Right renal cortex interstitium (tissue), 3 donors: ENCODE results near the gene KAZN. TPM values are rescaled to one million over a fixed set of nuclear protein-coding genes. Genes with fewer than 3 reads are reported as not detected.

Source experiments
- DNase-seq, 3 donors: peaks; one replicate each; pipeline ENCODE4 v3.0.0-alpha.2; 2013; ENCODE audit warnings: low read depth in 3 of 3, low spot score in 2 of 3
- polyA plus RNA-seq, 3 donors: library from polyadenylated mRNA; unstranded; fragments of 120-200 nt; gene quantifications; one replicate each; pipeline ENCODE4 v1.2.1, GENCODE V29; 2013; ENCODE audit not compliant: insufficient read length in 3 of 3

Gene KAZN
- polyA plus RNA-seq, 3 donors, result 31.1 to 37.0 (median 31.5) TPM

DNA sequence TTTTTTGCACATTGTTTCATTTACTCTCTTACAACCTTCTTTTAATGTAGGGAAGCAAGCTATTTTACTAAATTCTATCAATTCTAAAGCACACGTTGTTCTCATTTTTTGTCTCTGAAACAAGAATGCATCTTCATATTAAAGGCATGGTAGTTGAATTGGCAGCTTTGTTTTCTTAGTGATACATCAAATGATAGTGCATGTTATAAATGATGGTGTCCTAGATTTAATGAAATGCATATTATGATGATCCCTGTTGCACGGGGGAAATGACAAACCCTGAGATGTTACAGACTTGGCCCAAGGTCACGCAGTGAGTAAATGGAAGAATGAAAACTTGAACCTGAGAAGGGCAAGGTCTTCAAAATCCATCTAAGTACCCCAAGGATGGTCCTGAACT lies 213.1 kb downstream of the KAZN start:
- DNase-seq, result no peak

DNA sequence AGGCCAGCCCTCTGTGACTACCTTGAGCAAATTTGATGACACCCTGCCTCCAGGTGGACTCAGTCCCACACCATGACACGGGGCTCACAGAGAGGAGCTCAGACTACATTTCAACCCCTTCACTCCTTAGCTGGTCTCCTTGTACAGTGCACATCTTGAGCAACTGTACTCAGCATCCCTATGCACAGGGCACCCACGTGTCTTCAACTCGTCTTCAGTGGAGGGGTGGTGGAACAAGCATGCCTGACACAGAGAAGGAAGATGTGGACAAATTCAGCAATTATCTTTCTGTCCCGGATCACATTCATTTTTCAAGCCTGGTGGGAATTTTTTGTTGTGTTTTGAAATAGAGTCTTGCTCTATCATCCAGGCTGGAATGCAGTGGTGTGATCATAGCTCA lies 213.7 kb downstream of the KAZN start:
- DNase-seq, result no peak

DNA sequence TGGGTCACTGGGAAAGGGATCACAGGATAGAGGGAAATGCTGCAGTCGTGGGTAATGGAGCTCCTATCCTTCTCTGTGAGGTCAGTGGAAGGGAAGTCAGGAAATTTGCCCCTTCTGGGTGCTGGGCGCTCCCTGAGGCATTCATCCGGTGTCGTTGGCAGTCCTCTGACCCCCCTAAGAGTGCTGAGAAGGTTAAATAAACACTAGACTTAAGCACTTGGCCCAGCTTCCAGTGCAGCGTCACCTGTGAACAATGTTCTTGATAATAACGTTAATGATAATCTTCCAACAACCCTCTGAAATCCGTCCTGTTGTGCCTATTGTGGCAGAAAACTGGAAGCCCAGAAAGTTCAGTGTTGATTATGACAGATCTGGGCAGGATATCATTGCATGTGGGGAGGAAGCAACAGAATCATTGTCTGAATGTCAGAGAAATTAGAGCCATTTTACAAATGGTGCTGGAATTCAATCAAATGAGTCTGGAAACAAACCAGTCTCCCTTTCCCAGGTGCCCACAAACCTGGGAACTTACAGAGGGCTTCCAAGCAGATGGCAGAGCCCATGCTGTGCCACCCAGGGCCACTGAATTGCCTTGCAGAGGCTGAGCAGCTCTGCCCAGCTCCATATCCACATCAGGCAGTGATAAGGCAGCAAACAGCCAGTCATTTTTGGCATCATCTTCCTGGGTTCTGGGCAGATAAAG lies 216.8 kb downstream of the KAZN start:
- no peak for DNase-seq

DNA sequence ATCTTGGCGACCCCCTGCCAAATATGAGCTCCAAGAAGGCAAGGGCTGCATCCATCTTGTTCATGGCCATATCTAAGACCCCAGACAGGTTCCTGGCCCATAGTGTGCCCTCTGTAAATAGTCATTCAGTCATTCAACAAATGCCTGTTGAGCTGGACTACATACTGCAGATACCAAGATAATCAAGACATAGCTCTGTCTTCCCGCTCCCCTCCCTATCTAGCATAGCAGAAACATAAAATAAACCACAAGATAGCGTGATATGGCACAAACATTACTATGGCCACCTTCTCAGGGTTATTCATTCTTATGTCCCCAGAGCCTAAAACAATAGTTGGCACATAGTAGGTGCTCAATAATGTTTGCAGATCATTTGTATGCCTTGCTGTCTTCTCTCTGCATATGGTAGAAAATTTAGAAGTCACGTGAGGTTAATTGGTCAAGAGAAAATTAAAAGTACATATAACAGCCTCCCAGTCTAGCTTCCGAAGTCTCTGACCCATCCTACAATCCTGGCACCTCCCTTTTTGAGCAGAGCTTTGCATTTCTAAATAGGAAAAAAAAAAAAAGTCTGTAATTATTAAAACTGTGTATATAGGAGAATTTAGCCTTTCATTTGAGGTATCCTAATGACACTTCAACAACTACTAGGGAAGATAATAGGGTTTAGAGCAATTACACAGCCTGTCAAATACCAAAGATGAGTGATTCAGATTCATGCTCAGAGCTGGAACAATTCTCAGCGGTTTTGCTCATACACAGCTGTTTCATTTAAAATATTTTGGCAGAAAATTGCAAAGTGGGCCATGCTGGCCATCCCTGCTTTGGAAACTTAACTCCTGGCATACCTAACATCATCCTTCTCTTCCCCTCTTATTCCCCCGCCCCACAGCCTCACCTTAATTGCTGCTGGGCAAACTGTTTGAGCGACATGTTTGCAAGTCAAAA lies 219.0 kb downstream of the KAZN start:
- no peak for DNase-seq

DNA sequence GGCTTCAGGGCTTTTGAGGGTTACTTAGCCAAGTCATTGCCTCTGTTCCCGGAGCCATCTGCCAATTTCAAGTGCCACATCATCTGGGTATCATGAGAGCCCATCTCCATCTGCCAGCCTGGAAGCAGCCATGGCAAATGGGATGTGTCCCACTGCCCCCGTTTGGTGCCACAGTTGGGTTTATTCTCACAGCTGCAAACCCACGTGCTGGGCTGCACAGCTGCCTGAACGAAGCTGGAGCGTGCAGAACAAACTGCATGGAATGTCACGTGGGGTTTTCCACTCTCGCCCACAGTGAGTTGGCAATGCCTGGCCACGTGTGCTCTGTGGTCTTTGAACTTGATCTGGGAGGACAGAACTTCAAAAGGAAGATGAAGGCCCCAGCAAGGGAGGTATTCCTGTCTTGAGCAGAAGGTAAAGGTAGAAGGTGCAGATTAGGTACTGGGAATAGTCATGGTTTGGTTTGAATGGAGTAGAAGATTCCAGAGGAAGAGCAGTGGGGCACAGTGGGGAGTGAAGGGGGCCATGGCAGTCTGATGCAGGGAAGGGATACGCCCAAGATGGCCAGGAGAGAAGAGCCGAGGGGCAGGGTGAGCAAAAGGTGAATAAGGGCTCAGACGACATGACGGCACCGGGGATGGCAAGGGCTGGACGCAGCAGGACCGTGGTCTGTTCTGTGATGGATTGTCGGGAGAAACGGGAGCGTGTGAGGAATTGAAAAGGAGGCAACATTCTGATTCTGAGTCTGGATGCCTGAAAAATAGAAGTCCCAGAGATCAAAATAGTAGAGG lies 222.0 kb downstream of the KAZN start:
- DNase-seq, result no peak

DNA sequence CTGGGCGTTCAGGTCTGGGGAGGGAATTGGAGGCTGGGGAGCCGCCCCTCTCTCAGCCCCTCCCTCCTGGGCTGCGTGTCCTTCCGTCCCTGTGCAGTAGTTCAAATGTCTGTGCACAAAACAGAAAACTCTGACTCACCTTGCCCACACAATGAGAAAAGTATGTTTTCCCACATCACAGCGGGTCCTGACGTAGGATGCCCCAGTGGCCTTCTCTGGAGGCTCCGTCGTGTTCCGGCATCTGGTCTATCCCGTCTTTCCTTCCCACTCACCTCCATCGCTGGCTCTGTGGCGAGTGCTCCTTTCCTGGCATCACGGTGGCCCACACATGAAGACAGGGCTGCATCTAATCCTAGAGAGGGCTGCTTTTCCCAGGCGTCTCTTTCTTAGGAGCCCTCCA lies 224.0 kb downstream of the KAZN start:
- no peak for DNase-seq

DNA sequence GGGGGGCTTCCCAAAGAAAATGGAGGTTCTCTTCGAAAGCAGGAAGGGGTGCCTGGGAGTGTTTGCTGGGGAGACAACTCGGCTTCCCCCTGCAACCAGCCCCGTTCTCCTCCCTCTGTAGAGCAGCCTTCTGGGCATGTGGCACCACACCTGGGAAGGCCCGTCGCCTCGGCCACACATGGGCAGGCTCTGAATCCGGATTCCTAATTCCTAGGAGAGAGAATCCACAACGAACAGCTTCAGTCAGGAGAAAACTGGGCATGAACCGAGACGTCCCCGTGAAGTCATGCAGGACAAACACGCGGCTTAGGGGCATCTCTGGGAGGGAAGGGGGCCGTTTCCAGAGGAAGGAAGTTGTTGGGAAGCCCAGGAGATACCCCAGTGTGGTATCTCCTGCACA lies 224.5 kb downstream of the KAZN start:
- no peak for DNase-seq

DNA sequence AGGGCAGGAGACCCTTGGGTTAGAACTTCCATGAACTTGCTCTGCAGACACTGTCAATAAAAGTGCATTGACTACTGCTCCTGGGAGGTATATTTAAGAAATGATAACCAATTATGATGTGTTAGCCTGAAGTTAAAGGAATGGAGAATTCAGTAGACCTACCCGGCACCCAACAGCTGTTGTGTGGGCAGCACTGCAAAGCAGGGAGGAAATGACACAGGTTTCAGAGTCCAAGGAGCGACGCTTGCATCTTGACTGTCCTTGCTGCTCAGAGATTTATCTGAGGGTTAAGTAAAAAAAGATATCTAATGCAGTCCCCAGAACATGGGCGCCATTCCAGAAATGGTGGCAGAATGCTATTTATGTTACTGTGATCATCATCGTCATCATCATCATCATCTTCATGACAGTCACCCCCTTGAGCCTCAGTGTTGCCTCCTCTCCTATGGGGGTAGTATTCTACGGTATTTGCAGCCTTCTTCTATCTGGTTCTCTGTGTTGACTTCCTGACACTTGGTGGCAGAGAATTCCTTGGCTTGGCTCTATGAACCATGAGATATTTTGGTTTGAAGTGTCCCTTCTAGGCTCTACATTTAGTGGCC lies 225.9 kb downstream of the KAZN start:
- DNase-seq, result no peak

DNA sequence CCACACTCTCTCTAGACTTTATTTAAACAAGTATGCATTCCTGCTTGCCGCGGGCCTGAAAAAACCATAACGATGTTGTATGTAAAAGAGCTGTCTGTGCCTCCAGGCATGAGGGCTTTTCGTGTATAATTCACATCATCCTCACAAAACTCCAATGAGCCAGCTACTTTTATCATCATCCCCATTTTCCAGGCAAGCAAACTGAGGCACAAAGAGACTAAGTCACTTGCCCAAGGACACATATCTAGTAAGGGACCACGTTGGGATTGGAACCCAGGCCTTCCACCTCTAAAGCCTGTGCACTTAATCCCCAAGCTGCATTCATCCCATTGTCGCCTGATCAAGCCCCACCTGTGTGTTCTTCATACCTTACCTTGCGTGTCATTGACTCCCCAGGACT lies 226.9 kb downstream of the KAZN start:
- DNase-seq, result no peak

DNA sequence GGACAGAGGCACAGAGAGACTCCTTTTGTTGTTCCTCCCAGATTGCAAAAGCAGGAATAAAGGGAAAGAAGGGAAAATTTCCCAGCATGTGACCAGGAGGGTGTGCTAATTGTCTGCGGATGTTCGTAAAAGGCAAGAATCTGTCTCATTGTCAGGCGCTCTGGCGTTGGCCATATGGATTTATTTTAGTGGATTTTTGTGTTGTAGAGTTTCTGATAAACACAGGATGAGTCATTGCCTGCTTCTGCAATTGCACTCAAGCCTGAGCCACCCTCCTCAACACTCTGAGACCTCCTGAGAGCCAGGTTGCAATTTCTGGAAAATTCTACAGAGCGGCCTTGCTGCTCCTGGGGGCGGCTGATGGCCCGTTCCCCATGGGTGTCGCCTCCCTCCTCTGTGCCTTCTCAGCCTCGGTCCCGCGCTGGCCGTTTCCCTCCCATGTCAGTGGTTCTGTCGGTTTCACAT lies 227.7 kb downstream of the KAZN start:
- DNase-seq, result no peak

DNA sequence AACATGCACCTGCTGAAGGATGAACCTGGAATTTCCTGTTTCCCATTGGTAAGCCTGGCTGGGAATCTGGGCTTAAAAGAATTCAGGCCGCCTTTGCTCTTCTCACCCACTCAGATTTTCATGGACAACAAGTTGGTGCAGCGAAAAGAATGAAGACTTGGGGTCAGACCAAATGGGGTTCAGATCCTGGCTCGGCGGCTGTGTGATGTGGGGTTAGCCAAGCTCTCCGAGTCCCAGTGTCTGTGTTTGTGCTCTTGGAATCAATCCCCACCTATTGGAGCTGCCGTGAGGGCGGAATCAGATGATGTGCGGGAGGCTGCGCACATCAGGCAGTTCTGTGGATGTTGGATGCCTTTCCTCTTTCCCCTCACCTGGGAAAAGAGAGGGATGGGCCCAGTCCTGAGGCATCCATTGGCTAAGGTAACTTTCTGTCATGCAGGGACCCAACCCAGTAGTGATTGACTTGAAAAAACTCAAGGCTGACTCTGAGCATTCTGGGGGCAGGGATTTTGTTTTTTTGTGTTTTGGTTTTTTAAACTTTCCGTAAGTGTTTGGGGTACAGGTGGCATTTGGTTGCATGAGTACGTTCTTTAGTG lies 228.3 kb downstream of the KAZN start:
- DNase-seq, result no peak

DNA sequence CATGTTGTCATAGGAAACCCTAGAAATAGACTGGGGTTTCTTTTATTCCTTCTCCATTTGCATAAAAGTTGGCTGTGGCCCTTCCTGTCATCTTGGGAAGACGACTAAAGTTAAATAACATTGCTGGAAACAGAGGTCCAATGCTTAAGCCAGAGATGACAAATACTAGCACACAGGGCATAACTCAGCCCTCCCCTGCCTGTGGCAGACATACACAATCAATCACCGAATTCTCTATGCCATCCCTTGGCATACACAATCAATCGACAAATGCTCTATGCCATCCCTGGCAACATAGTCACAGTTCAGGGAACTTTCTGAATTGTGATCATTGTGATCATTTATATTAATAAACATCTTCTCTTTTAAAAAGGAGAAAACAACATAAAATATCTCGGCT lies 229.4 kb downstream of the KAZN start:
- no peak for DNase-seq

DNA sequence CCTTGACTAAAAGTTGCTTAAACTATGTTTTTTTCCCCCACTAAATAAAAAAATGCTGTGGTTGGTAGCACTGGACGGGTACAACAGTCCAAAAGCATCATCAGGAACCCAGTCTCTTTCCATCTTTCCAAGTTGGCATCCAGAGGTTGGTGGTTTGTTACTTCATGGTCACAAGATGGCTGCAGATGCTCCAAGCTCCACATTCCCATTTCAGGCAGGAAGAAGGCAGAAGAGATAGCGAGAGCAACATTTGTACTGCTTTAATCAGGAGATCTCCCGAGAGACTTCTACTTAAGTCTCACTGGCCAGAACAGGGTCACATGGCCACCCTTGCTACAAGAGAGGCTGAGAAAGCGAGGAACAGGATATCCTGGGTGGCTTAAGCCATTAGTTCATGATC lies 230.2 kb downstream of the KAZN start:
- no peak for DNase-seq

DNA sequence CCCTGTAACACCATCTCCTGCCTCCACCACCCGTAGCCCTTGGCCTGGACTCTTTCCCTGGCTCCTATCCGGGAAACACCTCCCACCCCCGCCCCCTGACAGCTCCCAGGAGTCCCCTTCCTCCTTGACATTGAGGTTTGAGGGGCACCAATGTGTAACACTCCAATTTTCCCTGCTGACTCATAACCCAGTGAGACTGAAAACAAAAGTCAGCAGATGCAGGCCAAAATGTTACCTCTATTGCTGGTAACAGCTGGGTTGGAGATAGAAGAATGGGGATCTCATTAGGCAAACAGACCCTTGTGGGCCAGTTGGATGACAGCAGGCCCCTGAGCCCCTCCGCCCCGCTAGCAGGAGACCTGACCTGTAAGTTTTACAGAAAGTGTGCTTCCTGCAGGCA lies 237.2 kb downstream of the KAZN start:
- no peak for DNase-seq

DNA sequence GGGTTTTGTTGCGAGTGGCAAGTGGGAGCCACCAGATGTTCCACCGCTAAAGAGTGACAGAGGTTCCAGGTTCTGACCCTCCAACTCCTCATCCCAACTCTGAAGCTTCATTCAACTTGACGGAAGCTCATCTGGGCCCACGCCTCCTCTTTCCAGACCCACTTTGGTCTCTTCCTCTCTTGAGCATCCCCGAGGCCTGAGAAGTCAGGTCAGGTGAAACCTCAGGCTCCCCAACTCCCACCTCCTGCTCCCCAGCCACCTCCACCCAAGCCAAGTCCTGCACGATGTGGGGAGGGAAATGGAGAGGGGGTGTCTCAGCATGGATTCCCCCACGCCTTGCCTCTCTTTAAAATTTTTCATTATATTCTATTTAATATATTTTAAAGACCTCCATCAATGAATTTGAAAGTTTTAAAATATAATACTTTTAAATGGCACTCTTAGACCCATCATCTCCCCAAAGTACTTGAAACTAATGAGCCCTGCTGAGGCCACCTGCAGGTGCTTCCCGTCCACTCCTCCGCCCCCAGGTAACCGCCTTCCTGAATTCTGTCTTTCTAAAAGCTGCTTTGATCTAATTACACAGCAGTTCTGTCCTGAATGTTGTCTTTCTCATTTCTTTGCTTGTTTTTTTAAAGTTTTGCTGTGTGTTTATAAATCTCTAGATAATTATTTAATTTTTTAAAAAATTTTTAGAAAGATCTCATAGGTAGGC lies 238.1 kb downstream of the KAZN start:
- no peak for DNase-seq

DNA sequence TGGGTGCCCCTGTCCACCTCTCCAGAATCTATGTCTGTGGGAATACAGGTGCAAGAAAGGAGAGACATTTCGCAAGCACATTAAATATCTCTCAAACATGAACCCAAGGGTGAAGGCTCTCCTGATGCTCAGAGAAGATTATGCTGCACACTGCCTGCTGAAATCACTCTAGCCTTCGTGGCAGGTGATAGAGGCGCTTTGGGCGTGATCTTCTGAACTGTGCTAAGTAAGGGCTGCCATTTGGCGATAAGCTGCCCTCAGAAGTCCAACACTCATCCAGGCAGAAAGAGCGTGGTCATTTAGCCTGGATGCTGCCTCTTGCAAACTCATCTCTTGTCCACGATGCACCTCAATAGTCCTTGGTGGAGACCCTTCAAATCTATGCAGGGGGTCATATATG lies 241.9 kb downstream of the KAZN start:
- no peak for DNase-seq

DNA sequence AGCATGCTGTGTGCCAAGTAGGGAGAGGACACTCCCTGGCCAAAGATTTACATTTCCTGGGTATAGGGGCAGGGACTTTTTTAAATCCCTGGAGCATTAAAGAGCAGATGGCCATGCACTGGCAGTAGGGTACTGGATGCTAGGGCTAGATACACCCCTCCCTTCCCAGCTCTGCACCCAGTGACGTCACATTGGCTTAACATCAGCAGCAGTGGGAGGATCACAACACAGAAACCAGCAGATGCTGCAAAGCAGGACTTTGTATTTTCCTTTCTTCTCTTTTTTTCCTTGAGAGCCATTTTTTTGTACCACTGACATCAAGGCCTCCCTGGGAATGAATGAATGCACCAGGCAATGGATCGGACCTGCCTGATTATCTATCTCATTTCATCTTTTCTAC lies 243.0 kb downstream of the KAZN start:
- no peak for DNase-seq

DNA sequence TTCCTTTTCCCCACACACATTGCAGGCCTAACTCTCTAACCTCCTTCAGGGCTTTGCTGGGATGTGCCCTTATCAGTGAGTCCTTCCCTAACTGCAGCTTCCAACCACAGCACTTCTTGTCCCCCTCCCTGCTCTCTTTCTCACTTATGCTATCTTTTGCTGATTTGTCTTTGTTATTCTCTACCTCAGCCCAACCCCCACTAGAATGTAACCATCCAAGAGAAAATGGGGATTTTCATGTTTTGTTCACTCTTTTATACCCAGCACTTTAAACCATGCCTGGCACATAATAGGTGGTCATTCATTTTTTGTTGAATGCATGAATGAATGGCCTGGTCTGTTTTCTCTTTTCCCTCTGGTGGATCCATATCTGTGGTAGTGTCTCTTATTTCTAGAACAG lies 243.5 kb downstream of the KAZN start:
- DNase-seq, result no peak

DNA sequence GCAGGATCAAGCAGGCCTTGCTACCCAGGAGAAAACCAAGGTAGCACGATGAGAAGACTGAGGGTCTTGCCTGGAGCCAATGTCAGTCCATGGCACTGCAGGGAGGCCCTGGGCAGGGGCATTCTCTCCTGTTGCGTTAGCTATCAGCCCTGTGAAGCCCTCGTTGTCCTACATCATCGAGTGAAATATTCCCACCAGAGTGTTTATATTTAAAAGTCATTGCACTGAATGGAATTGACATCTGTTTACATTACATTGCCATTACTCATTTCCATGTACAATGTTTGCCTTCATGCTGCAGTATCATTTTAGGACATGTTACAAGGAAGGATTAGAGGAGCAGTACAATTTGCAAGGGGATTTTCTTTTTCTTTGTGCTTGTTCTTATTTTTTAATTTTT lies 243.9 kb downstream of the KAZN start:
- DNase-seq, result no peak

DNA sequence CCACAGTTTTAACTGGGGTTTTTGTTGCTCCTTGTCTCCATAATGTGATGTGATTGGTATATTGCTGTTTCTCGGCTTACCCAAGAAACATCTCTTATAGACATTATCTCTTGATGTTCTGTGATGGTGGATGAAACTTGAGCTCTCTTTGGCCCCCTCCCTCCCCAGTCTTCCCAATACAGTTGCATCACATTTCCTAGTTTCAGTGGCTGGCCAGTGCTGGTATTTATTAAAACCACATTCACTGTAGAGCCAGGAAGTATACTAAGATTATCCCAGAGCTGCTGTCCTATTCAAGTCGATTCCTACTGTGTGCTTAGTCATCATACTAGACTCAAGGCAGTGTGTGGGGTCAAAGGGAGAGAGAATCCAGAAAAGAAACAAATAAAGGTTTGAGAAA lies 244.4 kb downstream of the KAZN start:
- DNase-seq, result no peak
